Smooth muscle cell (in vitro differentiated cells): Measurements from ENCODE around the gene AP1S3. TPM values are rescaled to one million over a fixed set of nuclear protein-coding genes. Genes with fewer than 3 reads are reported as not detected.
"Not testable (repeated sequence)": the region's sequence is repeated elsewhere in the genome, so short reads cannot be mapped to it uniquely, and the experiment has no call there.

ENCODE experiments used
- DNase-seq: peaks from one replicate; lab custom pipeline; 2025; ENCODE audit not compliant: unreplicated experiment; lab: John Stamatoyannopoulos, UW
- H2AFZ ChIP-seq: fragments of 200-600 bp; sonication (generic); 2 replicates; pipeline ENCODE4 v1.6.0; 2016; ENCODE audit warnings: antibody characterized with exemption, low read depth, mild to moderate bottlenecking
- H3F3A ChIP-seq: fragments of 200-600 bp; sonication (generic); 2 replicates; pipeline ENCODE4 v1.6.0; 2017; ENCODE audit warnings: antibody characterized with exemption, low read depth
- H3K27ac ChIP-seq: fragments of 200-600 bp; sonication (generic); 2 replicates; pipeline ENCODE4 v1.5.1; 2016; ENCODE audit warnings: low read depth, mild to moderate bottlenecking
- H3K27me3 ChIP-seq: fragments of 200-600 bp; sonication (generic); 2 replicates; pipeline ENCODE4 v1.6.1; 2016; ENCODE audit warnings: low read depth, mild to moderate bottlenecking
- H3K36me3 ChIP-seq: fragments of 200-600 bp; sonication (generic); 2 replicates; pipeline ENCODE4 v1.5.1; 2016; ENCODE audit warnings: low read depth
- H3K4me1 ChIP-seq: fragments of 200-600 bp; sonication (generic); 2 replicates; pipeline ENCODE4 v1.5.1; 2016; ENCODE audit warnings: low read depth
- H3K4me2 ChIP-seq: fragments of 200-600 bp; sonication (generic); 2 replicates; pipeline ENCODE4 v1.6.0; 2016; ENCODE audit warnings: mild to moderate bottlenecking
- H3K4me3 ChIP-seq: fragments of 200-600 bp; sonication (generic); 2 replicates; pipeline ENCODE4 v1.5.1; 2016; ENCODE audit warnings: mild to moderate bottlenecking
- H3K79me2 ChIP-seq: fragments of 200-600 bp; sonication (generic); 2 replicates; pipeline ENCODE4 v1.6.0; 2016; ENCODE audit warnings: low read depth, mild to moderate bottlenecking
- H3K9ac ChIP-seq: fragments of 200-600 bp; sonication (generic); 2 replicates; pipeline ENCODE4 v1.6.0; 2016; ENCODE audit warnings: low read depth
- H3K9me3 ChIP-seq: fragments of 200-600 bp; sonication (generic); replicated peaks from 2 replicates; pipeline ENCODE4 v1.5.1; 2016; ENCODE audit warnings: low read depth
- H4K20me1 ChIP-seq: fragments of 200-600 bp; sonication (generic); 2 replicates; pipeline ENCODE4 v1.6.0; 2016; ENCODE audit warnings: low read depth
- CTCF ChIP-seq: fragments of 200-600 bp; sonication (generic); IDR thresholded peaks from 2 replicates; pipeline ENCODE4 v1.5.1; 2017; ENCODE audit warnings: borderline replicate concordance, mild to moderate bottlenecking, antibody characterized with exemption; ENCODE audit not compliant: insufficient read depth, poor library complexity, severe bottlenecking
- WGBS: methylation state at CpG from one replicate; pipeline ENCODE4 v1.1.7; 2016; ENCODE audit warnings: low lambda C conversion rate; 5-methylcytosine and 5-hydroxymethylcytosine counted together
- polyA plus RNA-seq: library from polyadenylated mRNA; unstranded; fragments of >200 nt; fragmentation: Nextera tagmentation; extraction: Ambion mirVana; gene quantifications from 2 replicates; pipeline ENCODE4 v1.2.1, GENCODE V29; 2016
- total RNA-seq: library from RNA; depleted of rRNA; stranded (reverse); fragments of >200 nt; gene quantifications from 2 replicates; pipeline ENCODE4 v1.2.3, GENCODE V29; 2014

Gene AP1S3
- total and polyA plus RNA-seq, 2 experiments from 2014 or later: 1.4 to 11.4 TPM

- no peak for DNase-seq
- WGBS: 96% methylated on average over 3 of the region's 3 CpGs
- H3K27me3 ChIP-seq: no peaks in the 10 kb centered on the region
- H3K27ac ChIP-seq: no peak overlapping the region
- H4K20me1 ChIP-seq: no peaks in the 10 kb centered on the region
- H3K36me3 ChIP-seq: peaks cover 12% of the 10 kb centered on the region
- H2AFZ ChIP-seq: no peak overlapping the region
- no peaks in the 10 kb centered on the region for H3F3A ChIP-seq
- H3K4me3 ChIP-seq: no peak overlapping the region
- no peak overlapping the region for H3K4me2 ChIP-seq
- H3K79me2 ChIP-seq: no peaks in the 10 kb centered on the region
- no peaks in the 10 kb centered on the region for H3K9me3 ChIP-seq
- TF ChIP-seq CTCF: no peak
- no peak overlapping the region for H3K9ac ChIP-seq
- no peaks in the 10 kb centered on the region for H3K4me1 ChIP-seq
These were observed 36.3 kb upstream of the AP1S3 start for GRCh38 chr2:223873672-223874071.

GRCh38 chr2:223872772-223873171 is 35.4 kb upstream of the AP1S3 start:
- H4K20me1 ChIP-seq, H3K4me1 ChIP-seq, H2AFZ ChIP-seq, H3F3A ChIP-seq, H3K79me2 ChIP-seq, H3K4me2 ChIP-seq, H3K27ac ChIP-seq, H3K9me3 ChIP-seq, DNase-seq, H3K27me3 ChIP-seq, H3K4me3 ChIP-seq, H3K9ac ChIP-seq: not testable (repeated sequence)
- WGBS: 100% methylated on average over 2 of the region's 2 CpGs
- H3K36me3 ChIP-seq: peaks cover 12% of the 10 kb centered on the region

GRCh38 chr2:223871661-223872060 is 34.3 kb upstream of the AP1S3 start:
- H3K9me3 ChIP-seq, H3K4me3 ChIP-seq, H3K36me3 ChIP-seq, H3K27me3 ChIP-seq, H3K4me2 ChIP-seq, H3F3A ChIP-seq, H3K9ac ChIP-seq, H4K20me1 ChIP-seq, H2AFZ ChIP-seq, H3K79me2 ChIP-seq, DNase-seq, H3K4me1 ChIP-seq, H3K27ac ChIP-seq: not testable (repeated sequence)
- 97% methylated on average over 12 of the region's 12 CpGs for WGBS

- H3K4me2 ChIP-seq: no peak overlapping the region
- no peaks in the 10 kb centered on the region for H3K9me3 ChIP-seq
- H3K27ac ChIP-seq: no peak overlapping the region
- H4K20me1 ChIP-seq: no peaks in the 10 kb centered on the region
- no peak overlapping the region for H3K4me3 ChIP-seq
- no peaks in the 10 kb centered on the region for H3K36me3 ChIP-seq
- no peaks in the 10 kb centered on the region for H3K27me3 ChIP-seq
- no peak overlapping the region for H3K9ac ChIP-seq
- H3K79me2 ChIP-seq: no peaks in the 10 kb centered on the region
- DNase-seq: no peak
- H2AFZ ChIP-seq: no peak overlapping the region
- WGBS: 88% methylated on average over 7 of the region's 7 CpGs
- no peaks in the 10 kb centered on the region for H3K4me1 ChIP-seq
- no peak for TF ChIP-seq CTCF
- H3F3A ChIP-seq: no peaks in the 10 kb centered on the region
These were observed 33.6 kb upstream of the AP1S3 start for GRCh38 chr2:223870840-223871611.
